Fibroblast of lung (primary cell): ENCODE data around the gene C1orf105.

Experiments used
- EZH2 ChIP-seq: IDR thresholded peaks from 2 replicates; pipeline ENCODE4 v1.5.1; 2012; ENCODE audit warnings: low read length, control low read depth, mild to moderate bottlenecking; ENCODE audit errors: missing control alignments
- TF ChIP-seq, protein P1 (sequence below), 2 donors: IDR thresholded peaks in 1 of 2; conservative IDR thresholded peaks in 1 of 2; 1 replicate in 1 of 2; 2 replicates in 1 of 2; pipeline ENCODE4 v1.5.1; 2011 to 2012; ENCODE audit warnings: low read length in 2 of 2, control low read depth in 1 of 2, inconsistent platforms in 1 of 2, low read depth in 1 of 2, mild to moderate bottlenecking in 1 of 2

DNA sequence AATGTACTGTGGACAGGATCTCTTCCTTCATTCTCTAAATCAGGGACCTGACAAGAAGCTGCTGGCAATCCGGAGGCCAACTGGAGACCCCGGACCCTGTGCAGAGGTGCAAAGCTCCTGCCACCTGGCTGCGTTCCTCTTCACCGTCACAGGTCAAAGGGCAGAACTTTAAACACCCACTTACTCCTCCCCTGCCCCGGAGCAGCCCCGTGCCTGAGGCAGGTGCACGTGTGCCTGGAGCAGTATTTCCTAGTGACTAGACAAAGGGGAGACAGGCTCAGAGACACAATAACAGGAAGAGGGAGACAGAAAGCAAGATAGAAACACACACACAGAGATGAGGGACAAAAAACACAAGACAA lies 30.0 kb downstream of the C1orf105 start:
- TF ChIP-seq, protein P1, sequence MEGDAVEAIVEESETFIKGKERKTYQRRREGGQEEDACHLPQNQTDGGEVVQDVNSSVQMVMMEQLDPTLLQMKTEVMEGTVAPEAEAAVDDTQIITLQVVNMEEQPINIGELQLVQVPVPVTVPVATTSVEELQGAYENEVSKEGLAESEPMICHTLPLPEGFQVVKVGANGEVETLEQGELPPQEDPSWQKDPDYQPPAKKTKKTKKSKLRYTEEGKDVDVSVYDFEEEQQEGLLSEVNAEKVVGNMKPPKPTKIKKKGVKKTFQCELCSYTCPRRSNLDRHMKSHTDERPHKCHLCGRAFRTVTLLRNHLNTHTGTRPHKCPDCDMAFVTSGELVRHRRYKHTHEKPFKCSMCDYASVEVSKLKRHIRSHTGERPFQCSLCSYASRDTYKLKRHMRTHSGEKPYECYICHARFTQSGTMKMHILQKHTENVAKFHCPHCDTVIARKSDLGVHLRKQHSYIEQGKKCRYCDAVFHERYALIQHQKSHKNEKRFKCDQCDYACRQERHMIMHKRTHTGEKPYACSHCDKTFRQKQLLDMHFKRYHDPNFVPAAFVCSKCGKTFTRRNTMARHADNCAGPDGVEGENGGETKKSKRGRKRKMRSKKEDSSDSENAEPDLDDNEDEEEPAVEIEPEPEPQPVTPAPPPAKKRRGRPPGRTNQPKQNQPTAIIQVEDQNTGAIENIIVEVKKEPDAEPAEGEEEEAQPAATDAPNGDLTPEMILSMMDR (conservative IDR thresholded peaks at IDR 0.05 in 1 of 2, IDR thresholded peaks at IDR 0.05 in 1 of 2; ENCODE audit: low read depth in 1 of 2, low read length in 2 of 2): no peak
- no peak for TF ChIP-seq EZH2
